Endodermal cell (in vitro differentiated cells): Measurements from ENCODE around the gene GOLGA6L10. TPM values are rescaled to one million over a fixed set of nuclear protein-coding genes. Genes with fewer than 3 reads are reported as not detected.
"Not testable (repeated sequence)": the region's sequence is repeated elsewhere in the genome, so short reads cannot be mapped to it uniquely, and the experiment has no call there.

Experiments
- DNase-seq: peaks from one replicate; pipeline ENCODE4 v3.0.0-alpha.2; 2017
- H3K27ac ChIP-seq: 2 replicates; pipeline ENCODE4 v1.5.1; 2013; ENCODE audit warnings: mild to moderate bottlenecking, low read depth, low read length, moderate library complexity
- H3K27me3 ChIP-seq: 2 replicates; pipeline ENCODE4 v1.6.1; 2013; ENCODE audit warnings: mild to moderate bottlenecking, low read length, moderate library complexity; ENCODE audit not compliant: insufficient read depth, control insufficient read depth, poor library complexity, severe bottlenecking
- H3K36me3 ChIP-seq: 2 replicates; pipeline ENCODE4 v1.7.0; 2013; ENCODE audit warnings: mild to moderate bottlenecking, low read length, moderate library complexity; ENCODE audit not compliant: control insufficient read depth, insufficient read depth
- H3K4me1 ChIP-seq: one replicate; pipeline ENCODE4 v1.7.0; 2013; ENCODE audit warnings: low read length; ENCODE audit not compliant: control insufficient read depth, insufficient read depth
- H3K4me3 ChIP-seq: 2 replicates; pipeline ENCODE4 v1.5.1; 2013; ENCODE audit warnings: mild to moderate bottlenecking, low read length, moderate library complexity
- H3K9ac ChIP-seq: 2 replicates; pipeline ENCODE4 v1.6.1; 2013; ENCODE audit warnings: mild to moderate bottlenecking, low read length, moderate library complexity; ENCODE audit not compliant: poor library complexity, severe bottlenecking; ENCODE audit errors: extremely low read depth
- H3K9me3 ChIP-seq: 2 replicates; pipeline ENCODE4 v1.6.1; 2013; ENCODE audit warnings: mild to moderate bottlenecking, low read length, moderate library complexity; ENCODE audit not compliant: control insufficient read depth
- H3K27ac Mint-ChIP-seq: 2 replicates; pipeline ENCODE4 v1.8.0; 2020; ENCODE audit warnings: mixed read lengths
- H3K27me3 Mint-ChIP-seq: 2 replicates; pipeline ENCODE4 v1.8.0; 2021; ENCODE audit warnings: mild to moderate bottlenecking, mixed read lengths; ENCODE audit not compliant: insufficient read depth
- H3K36me3 Mint-ChIP-seq: 2 replicates; pipeline ENCODE4 v1.8.0; 2020; ENCODE audit warnings: low read depth, mixed read lengths
- H3K4me1 Mint-ChIP-seq: 2 replicates; pipeline ENCODE4 v1.8.0; 2020; ENCODE audit warnings: mixed read lengths
- H3K4me3 Mint-ChIP-seq: 2 replicates; pipeline ENCODE4 v1.8.0; 2020; ENCODE audit warnings: mild to moderate bottlenecking, moderate library complexity, mixed read lengths
- H3K9me3 Mint-ChIP-seq: 2 replicates; pipeline ENCODE4 v1.8.0; 2020; ENCODE audit warnings: mild to moderate bottlenecking, mixed read lengths
- WGBS, 2 experiments: methylation state at CpG; one replicate each; pipeline versions ENCODE4 v1.1.5 to v1.1.7; 2013; ENCODE audit warnings: missing lambda C conversion rate in 2 of 2, mixed read lengths in 1 of 2; ENCODE audit not compliant: insufficient coverage in 1 of 2, insufficient read length in 1 of 2; 5-methylcytosine and 5-hydroxymethylcytosine counted together
- total RNA-seq, 2 donors: library from RNA; stranded (reverse); fragmentation: NEBNext Ultra II Directional in 1 of 2; extraction: Animal tissue kit (Norgen Biotek cat#: 25700) in 1 of 2; gene quantifications; 2 replicates in 1 of 2; 3 replicates in 1 of 2; pipeline ENCODE4 v1.2.1, GENCODE V29; 2021
- TF ChIP-seq, protein P1 (sequence below): fragments of 200-600 bp; sonication (generic); conservative IDR thresholded peaks from 2 replicates; pipeline ENCODE4 v1.5.0; 2021; ENCODE audit warnings: antibody characterized with exemption, mild to moderate bottlenecking

Gene GOLGA6L10
- total RNA-seq, 2 donors from 2014 or later, result 4.1 to 6.5 TPM

DNA sequence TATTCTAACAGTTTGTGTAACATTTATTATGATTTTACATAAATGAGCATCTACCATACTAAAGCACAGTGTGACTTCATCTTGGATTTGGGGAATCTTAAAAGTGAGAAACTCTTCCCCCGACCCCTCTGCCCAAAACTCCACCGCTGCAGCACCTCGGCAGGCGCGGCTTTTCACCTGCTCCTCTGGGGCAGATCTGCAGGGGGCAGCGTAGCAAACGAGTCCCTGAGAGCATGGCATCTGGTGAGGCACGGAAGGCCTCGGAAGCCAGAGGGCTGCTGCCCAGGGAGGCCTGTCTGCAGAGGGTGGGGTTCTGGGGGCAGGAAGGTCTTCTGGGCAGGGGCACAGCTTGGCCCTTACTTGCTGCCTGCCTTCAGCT, 14.7 kb downstream of the GOLGA6L10 start:
- DNase-seq, result peak; percentile 33
- H3K4me3 Mint-ChIP-seq, H3K4me1 Mint-ChIP-seq, H3K27ac ChIP-seq, H3K36me3 Mint-ChIP-seq, H3K9me3 ChIP-seq, H3K36me3 ChIP-seq, H3K4me3 ChIP-seq, H3K27me3 Mint-ChIP-seq, H3K9me3 Mint-ChIP-seq, H3K4me1 ChIP-seq, H3K27ac Mint-ChIP-seq, H3K9ac ChIP-seq, H3K27me3 ChIP-seq: not testable (repeated sequence)
- TF ChIP-seq, protein P1, sequence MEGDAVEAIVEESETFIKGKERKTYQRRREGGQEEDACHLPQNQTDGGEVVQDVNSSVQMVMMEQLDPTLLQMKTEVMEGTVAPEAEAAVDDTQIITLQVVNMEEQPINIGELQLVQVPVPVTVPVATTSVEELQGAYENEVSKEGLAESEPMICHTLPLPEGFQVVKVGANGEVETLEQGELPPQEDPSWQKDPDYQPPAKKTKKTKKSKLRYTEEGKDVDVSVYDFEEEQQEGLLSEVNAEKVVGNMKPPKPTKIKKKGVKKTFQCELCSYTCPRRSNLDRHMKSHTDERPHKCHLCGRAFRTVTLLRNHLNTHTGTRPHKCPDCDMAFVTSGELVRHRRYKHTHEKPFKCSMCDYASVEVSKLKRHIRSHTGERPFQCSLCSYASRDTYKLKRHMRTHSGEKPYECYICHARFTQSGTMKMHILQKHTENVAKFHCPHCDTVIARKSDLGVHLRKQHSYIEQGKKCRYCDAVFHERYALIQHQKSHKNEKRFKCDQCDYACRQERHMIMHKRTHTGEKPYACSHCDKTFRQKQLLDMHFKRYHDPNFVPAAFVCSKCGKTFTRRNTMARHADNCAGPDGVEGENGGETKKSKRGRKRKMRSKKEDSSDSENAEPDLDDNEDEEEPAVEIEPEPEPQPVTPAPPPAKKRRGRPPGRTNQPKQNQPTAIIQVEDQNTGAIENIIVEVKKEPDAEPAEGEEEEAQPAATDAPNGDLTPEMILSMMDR, result peak; percentile 39
- 93% methylated on average over 5 of the region's 9 CpGs; no CpG with 5 or more reads in 1 of the 2 experiments for WGBS, 2 experiments

DNA sequence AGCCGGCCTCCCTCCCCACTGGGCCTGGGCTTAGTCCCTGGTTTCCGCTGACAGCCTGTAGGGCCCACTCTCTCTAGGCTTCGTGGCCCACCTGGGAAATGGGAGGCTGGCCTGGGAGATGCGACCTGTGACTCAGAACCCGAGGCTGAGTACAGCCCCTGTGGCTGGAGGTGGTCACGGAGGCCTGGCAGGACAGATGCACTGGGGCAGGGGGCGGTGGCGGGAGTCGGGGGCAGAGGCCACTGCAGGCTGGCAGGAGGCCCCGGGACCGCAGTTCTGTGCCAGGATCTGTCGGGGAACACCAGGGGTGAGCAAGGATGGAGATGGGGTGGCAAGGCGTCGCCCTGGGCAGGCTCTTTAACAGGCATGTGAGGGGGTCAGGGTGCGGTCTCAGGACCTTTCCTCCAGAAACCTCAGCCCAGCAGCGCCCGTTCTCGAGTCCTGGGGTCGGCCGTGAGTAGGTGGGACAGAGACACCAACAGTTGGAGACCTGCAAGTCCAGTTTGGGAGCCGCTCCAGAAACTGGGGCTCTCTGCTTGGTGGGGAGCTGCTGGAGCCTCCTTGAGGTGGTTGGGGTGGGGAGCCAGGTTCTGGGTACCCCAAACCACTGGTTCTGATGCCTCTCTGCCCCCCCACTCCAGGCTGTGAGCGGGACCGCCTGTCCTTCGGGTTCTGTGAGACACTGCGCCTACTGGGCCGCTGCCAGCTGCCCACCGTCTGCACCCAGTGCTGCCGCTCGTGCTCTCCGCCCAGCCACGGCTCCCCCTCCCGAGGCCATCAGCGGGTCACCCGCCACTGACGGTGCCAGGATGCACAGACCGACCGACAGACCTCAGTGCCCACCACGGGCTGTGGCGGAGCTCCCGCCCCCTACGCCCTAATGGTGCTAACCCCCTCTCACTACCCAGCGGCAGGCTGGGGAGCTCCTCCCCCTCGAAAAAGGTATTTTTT, 15.4 kb downstream of the GOLGA6L10 start:
- H3K36me3 Mint-ChIP-seq, H3K27me3 Mint-ChIP-seq, H3K9me3 Mint-ChIP-seq, H3K9me3 ChIP-seq, H3K4me3 ChIP-seq, H3K4me1 Mint-ChIP-seq, H3K4me1 ChIP-seq, H3K9ac ChIP-seq, H3K36me3 ChIP-seq, H3K27me3 ChIP-seq, H3K27ac ChIP-seq, H3K4me3 Mint-ChIP-seq, H3K27ac Mint-ChIP-seq: not testable (repeated sequence)
- peak; percentile 28 for DNase-seq
- 91% methylated on average over 21 of the region's 43 CpGs; no CpG with 5 or more reads in 1 of the 2 experiments for WGBS, 2 experiments

DNA sequence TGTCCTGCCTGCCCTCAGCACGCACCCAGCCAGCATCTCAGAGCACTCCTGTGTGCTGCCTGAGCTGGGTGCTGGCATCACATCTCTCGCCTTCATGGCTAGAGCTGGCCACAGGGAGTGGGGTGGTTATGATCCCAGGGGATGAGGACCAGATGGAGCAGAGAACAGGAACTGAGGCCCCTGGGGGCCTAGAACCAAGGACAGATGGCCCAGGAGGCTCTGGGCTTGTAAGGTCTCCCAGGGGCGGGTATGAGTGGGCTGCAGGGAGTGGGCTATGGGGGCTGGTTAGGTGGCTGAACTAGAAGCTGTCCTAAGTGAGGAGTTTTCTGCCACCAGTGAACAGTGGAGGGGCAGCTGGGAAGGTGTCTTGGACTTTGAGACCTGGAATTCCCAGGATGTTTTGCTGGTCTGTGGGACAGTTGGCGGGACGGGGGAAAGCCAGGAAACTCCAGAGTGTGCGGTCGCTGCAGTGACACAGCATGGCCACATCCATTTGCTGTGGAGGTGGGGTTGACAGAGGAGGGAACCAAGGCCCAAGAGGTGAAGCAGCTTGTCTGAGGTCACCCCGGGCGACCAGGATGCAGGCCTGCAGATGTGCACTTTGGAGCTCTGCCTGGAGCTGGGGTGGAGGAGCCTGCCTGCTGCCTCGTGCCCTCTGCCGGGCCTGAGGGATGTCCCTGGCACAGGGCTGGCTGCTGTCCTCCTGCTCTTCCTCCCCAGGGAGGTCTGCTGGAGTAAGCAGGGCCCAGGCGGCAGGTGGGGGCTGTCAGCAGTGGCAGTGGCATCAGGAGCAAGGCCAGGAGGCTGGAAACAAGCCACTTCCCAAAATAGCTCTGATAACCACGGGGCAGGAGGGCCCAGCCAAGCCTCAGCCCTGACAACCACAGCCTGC, 16.3 kb downstream of the GOLGA6L10 start:
- not testable (repeated sequence) for H3K9me3 Mint-ChIP-seq, H3K9me3 ChIP-seq, H3K4me3 Mint-ChIP-seq, H3K27me3 Mint-ChIP-seq, H3K27me3 ChIP-seq, H3K27ac Mint-ChIP-seq, H3K36me3 Mint-ChIP-seq, H3K9ac ChIP-seq, H3K4me1 Mint-ChIP-seq, H3K4me1 ChIP-seq, H3K27ac ChIP-seq, H3K36me3 ChIP-seq, H3K4me3 ChIP-seq
- WGBS, 2 experiments, result 87% methylated on average over 9 of the region's 13 CpGs; no CpG with 5 or more reads in 1 of the 2 experiments
- peak; percentile 29 for DNase-seq

DNA sequence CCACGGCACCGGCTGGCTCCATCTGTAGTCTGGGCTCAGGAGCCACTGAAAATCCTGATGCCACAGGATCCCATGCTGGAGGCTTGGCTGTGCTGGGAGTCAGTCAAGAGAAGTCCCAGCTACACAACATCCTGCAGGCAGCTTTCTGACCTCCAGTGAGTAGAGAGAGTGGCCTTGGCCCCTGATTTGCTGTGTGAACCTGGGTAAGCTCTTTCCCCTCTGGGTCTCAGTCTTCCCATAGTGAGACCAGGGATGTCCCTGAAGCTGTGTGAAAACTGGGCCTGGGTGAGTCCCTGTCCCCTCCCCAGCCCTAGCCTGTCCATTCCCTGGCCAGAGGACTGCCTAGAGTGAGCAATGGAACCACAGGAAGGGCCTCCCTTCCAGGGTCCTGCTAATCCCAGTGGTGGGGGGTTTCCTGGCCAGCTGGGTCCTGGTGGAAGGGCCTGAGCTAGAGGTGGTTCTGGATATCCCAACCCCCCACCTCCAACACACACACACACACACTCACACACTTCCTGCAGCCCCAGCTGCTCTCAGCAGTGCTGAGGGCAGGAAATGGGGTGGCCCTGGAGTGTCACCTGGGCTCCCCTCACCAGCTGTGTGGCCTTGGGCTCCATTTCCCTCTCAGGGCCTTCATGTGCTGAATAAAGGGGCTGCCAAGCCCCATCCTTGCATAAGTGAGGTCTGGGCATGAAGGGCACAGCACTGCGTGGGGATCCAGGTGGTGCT, 17.5 kb downstream of the GOLGA6L10 start:
- H3K27me3 ChIP-seq, H3K9ac ChIP-seq, H3K36me3 ChIP-seq, H3K9me3 ChIP-seq, H3K27ac ChIP-seq, H3K27ac Mint-ChIP-seq, H3K4me3 ChIP-seq, H3K4me1 Mint-ChIP-seq, H3K9me3 Mint-ChIP-seq, H3K4me3 Mint-ChIP-seq, H3K36me3 Mint-ChIP-seq, H3K4me1 ChIP-seq, H3K27me3 Mint-ChIP-seq: not testable (repeated sequence)
- WGBS, 2 experiments, result 93% methylated on average over 2 of the region's 3 CpGs; no CpG with 5 or more reads in 1 of the 2 experiments
- DNase-seq, result peak; percentile 16

DNA sequence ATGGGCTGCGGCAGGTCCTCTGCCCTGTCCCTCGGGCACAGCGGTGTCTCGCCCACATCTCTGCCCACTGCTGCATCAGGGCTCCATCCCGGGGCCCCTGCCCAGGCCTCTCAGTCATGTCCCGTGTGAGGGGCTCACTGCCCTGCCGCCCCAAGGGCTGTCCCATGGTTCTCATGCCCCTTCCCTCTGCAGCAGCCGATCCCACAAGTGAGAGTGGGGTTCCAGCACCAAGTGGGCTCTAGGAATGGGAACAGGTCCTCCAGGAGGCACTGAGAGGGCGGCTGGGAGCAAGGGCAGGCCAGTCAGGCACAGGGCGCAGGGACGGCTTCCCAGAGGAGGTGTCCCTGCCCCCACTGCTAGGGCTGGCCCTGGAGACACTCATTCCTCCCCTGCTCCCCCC, 18.4 kb downstream of the GOLGA6L10 start:
- H3K27ac ChIP-seq, H3K36me3 Mint-ChIP-seq, H3K9me3 ChIP-seq, H3K9ac ChIP-seq, H3K4me3 ChIP-seq, H3K4me1 Mint-ChIP-seq, H3K27me3 Mint-ChIP-seq, H3K27ac Mint-ChIP-seq, H3K27me3 ChIP-seq, H3K36me3 ChIP-seq, H3K4me1 ChIP-seq, H3K9me3 Mint-ChIP-seq, H3K4me3 Mint-ChIP-seq: not testable (repeated sequence)
- 80% methylated on average over 1 of the region's 11 CpGs; no CpG with 5 or more reads in 1 of the 2 experiments for WGBS, 2 experiments
- peak; percentile 8 for DNase-seq
